ENCODE results near the gene SMC6.

SMC6 gene

DNA sequence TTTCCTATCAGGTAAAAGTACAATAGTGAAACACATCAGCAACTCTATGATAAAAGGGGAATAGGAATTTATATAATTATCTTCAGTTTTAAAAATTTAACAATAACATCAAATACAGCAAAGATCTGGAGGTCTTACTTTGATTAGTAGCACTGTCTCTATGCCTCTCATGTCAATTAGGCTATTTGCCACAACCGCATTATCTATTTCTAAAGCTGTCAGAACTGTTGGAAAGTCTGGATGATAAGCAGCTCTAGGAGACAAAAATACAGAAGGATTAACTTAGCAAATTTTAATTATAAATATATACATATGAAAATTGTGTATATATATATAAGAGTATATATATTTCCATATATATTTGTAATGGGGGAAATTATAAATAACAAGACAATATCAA, 45.1 kb downstream of the SMC6 start:
- no peak for DNase-seq

- no peak for DNase-seq
Measured at GRCh38 chr2:17706845-17707244, 46.8 kb downstream of the SMC6 start.

- no peak for DNase-seq
Measured at GRCh38 chr2:17690776-17691175, 62.8 kb downstream of the SMC6 start.

GRCh38 chr2:17689010-17689409, 64.6 kb downstream of the SMC6 start:
- no peak for DNase-seq

DNA sequence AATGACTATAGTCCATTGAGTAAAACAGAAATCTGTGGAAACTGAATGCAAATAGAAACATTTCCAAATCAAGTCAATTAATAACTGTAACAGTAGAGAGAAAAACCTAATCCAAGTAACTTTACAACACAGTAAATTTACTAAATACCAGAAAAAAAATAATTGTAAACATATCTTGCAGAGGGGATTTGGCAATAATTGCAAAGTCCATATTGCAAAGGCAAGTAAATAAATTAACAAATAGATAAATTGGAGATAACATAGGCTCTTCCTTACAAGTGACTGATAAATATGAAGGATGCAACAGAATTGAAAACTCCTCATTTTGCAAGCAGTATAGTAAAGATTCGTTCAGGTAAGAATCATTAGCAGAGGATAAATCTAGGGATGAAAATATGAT, 65.0 kb downstream of the SMC6 start:
- DNase-seq = no peak

DNA sequence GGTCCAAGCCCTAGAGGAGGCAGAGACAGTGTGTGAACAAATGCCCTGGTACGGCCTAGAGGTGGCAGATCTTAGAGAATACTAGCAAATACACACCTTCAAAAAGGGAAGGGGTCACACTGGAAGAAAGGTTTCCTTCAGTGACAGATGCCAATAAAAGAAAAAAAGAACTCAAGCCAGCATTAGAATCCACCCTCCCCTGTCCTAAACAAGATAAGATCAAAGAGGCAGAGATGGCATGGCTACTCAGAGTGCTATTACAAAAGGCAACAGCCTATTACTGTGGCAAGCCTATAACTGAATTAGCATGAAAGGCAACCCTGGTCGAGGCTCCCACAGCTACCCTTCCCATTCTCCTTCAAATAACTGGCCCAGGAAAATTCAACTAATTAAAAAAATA, 69.6 kb downstream of the SMC6 start:
- DNase-seq = no peak

- no peak for DNase-seq
Measured at GRCh38 chr2:17682098-17682857, 71.3 kb downstream of the SMC6 start.

DNA sequence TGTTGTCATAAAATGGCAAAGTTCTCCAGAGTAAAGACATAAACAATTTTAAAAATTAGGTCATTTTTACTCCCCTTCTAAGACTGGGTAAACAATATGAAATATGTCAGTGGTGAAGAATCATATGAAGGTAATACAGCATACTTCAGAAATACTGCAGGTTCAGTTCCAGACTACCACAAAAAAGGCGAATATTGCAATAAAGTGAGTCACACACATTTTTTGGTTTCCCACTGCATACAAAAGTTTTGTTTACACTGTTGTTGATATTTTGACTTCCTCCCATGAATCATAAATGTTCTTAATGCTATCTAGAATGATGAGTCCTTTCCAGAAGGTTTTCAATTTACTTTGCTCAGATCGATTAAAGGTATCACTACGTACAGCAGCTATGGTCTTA, 73.5 kb downstream of the SMC6 start:
- no peak for DNase-seq

- no peak for DNase-seq
Measured at GRCh38 chr2:17674817-17675216, 78.8 kb downstream of the SMC6 start.

GRCh38 chr2:17672583-17673317, 80.9 kb downstream of the SMC6 start:
- no peak for DNase-seq

DNA sequence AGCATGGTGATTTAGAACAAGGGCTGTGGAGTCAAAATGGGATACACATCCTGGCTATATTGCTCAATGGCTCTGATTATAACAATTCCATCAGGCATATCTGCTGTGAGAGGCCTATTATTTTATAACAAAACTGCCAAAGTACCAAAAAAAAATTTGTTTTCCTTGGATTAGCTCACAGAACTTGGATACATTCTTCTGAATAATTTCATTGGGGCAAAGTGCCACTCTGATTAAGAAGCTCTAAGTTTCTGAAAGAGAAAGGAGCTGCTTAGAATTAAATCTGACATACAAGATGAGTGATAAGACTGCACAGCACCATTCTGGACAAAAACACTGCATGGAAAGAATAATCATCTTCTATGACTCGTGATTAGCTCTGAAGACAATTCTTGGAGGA, 85.7 kb downstream of the SMC6 start:
- DNase-seq = no peak

GRCh38 chr2:17664534-17664933, 89.1 kb downstream of the SMC6 start:
- no peak for DNase-seq

DNA sequence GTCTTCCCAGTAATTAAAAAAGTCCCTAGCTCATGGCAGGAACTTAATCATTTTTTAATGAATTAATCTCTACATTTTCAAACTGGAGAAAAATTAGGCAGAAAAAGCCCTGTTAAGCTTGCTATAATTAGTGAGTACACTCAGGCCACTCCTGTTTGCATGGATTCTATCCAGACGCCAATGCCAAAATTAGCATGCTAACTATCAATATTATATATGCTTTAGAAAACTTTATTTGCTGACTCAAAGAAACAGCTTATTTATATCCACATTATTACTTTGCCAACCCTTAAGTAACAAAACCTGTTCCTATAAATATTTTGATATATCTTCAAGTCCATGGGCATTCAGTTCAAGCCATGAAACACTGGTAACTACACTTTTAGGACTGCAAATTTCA, 90.9 kb downstream of the SMC6 start:
- DNase-seq = no peak

DNA sequence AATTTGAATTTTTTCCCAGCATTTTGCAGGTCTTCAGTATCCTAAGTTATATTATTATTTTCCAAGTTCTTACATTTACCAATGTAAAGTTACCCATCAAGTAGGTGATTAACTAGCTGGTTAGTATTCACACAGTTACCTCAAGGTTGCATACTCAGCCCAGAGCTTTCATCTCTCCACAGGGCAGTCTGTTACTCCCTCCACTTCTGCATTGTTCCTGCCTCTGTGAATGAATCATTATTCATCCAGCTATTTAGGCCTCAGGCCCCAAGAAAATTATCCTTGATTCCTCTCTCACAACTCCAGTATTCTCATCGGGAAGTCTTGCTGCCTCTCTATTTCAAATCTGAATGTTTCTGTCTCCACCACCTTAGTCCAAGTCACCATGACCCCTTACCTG, 92.2 kb downstream of the SMC6 start:
- DNase-seq = no peak

DNA sequence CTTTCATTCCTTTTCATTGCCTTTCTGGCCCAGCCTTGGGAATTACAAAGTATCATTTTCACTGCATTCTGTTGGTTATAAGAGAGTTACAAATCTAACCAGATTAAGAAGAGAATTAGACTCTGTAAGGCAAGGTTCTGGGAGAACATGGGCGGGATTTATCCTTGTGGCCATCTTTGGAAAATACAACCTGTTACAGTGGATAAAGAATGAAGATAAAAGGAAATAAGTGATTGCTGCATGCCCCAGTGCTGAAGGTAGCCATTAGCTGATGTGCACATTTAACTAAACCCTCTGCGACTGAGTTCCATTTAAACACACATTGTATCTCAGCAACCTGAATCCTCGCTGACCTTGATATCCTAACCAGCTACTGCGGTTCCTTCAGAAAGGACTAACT, 93.4 kb downstream of the SMC6 start:
- DNase-seq = no peak

GRCh38 chr2:17658251-17658843, 95.3 kb downstream of the SMC6 start:
- no peak for DNase-seq

- DNase-seq = no peak
Measured at GRCh38 chr2:17657759-17658158, 95.9 kb downstream of the SMC6 start.

- DNase-seq = no peak
Measured at GRCh38 chr2:17652681-17653394, 100.8 kb downstream of the SMC6 start.

DNA sequence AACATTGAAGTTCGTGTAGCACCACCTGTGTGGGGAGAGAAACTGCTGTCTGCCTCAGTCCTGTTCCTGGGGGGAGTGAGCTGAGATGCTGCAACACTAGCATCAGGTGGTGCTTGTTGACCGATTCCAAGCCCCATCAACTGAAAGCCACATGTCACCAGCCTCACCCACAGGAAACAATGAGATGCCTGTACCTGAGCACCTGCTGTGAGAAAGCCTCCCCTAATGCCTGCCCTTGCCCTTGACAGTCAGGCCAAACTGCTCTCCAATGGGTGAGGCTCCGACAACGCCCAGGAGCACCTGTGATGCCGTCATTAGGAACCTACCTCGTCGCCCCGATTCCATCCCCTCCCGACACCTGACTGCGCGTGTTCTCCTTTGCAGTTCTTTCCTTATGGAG, 104.6 kb downstream of the SMC6 start:
- DNase-seq = no peak

DNA sequence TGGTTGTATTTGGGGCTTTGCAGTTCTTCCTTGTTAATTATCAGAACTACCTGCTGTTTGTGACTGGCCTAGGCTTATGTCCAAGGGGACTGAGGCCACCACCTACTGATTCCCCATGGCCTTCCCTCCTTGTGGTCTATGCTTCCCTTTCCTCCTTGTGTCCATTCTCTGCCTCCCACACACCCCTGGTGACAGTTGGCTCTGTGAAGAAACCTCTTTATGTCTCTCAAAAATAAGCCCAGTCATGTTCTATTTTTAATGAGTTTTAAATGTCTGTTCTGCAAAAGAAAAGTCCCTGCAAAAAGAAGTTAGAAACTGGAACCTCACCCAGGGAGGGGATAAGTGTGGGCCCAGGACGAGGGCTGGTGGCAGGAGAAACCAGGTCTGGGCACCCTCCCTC, 105.0 kb downstream of the SMC6 start:
- DNase-seq = no peak

GRCh38 chr2:17646838-17647701, 106.5 kb downstream of the SMC6 start:
- no peak for DNase-seq

DNA sequence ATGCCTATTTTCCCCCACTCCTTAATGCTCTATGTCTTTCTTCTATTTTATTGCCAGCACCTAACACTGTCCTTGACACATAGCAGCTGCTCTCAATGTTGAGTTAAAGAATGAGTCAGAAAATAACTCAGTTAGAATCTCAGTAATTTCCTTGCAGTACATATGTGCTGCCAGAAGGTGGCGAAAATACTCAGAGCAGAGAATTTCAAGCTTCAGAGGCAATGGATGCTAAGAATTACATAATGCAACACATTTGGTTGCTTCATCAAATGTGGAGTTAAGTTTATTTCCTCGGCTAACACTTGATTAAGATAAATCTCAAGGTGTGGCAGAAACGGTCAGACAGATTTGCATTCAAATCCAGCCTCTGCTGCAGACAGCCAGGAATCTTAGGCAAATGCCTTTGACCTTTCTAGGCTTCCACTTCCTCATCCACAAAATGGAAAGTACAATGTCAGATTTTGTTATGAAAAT, 107.5 kb downstream of the SMC6 start:
- peak; percentile 32 to 46 for DNase-seq
